ENCODE data around the gene PLAAT3.
"Not testable (repeated sequence)": the region's sequence is repeated elsewhere in the genome, so short reads cannot be mapped to it uniquely, and the experiment has no call there.

The PLAAT3 gene

DNA sequence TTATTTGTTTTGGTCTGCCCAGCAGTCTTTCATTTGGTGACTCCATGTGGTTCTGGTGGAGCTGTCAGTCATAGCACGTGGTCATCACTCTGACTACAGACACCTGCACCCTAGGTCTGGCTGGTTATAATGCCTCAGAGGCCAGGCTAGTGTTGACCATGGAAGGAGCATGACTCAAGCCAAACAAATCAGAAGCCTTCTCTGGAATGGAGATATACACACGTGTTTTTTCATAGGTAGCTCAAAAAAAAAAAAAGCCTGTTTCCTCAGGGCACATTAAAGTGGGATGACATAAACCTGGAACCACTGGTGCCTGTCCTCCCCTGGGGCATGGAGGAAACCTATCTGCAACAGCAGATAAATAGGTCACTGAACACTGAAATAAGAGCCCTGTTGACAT is 8.1 kb upstream of the PLAAT3 start:
- Histone ChIP-seq H3K36me3 (replicated peaks; ENCODE audit: low read depth, low read length) (no peaks in the 10 kb centered on the region), H3K9me3 (ENCODE audit: insufficient read depth, low read length) (no peaks in the 10 kb centered on the region), H3K27ac (ENCODE audit: low read length) (no peak overlapping the region), H3K4me1 (ENCODE audit: low read length) (peaks cover 34% of the 10 kb centered on the region), H2AFZ (ENCODE audit: low read depth, low read length) (no peak overlapping the region), H3K9ac (ENCODE audit: low read length) (no peak overlapping the region), H3K4me3 (ENCODE audit: low read length) (no peak overlapping the region), H3K79me2 (ENCODE audit: low read length) (no peaks in the 10 kb centered on the region), H3K4me2 (ENCODE audit: low read length) (no peak overlapping the region), H3K27me3 (ENCODE audit: low read depth, low read length) (peaks cover 29% of the 10 kb centered on the region), H4K20me1 (ENCODE audit: insufficient read depth, low read length) (no peaks in the 10 kb centered on the region)
- TF ChIP-seq EZH2phosphoT487 (IDR thresholded peaks at IDR 0.05; ENCODE audit: low read depth) = no peak

- H3K4me2 ChIP-seq (ENCODE audit: low read length) = no peak overlapping the region
Measured at GRCh38 chr11:63621071-63621470, 6.8 kb upstream of the PLAAT3 start.

GRCh38 chr11:63619967-63620366 is 5.7 kb upstream of the PLAAT3 start:
- no peak overlapping the region for H3K4me3 ChIP-seq (ENCODE audit: low read length)
- peaks cover 34% of the 10 kb centered on the region for H3K4me1 ChIP-seq (ENCODE audit: low read length)
- H3K36me3 ChIP-seq (replicated peaks; ENCODE audit: low read depth, low read length) = no peaks in the 10 kb centered on the region
- H3K79me2 ChIP-seq (ENCODE audit: low read length) = no peaks in the 10 kb centered on the region
- no peaks in the 10 kb centered on the region for H3K9me3 ChIP-seq (ENCODE audit: insufficient read depth, low read length)
- no peak overlapping the region for H2AFZ ChIP-seq (ENCODE audit: low read depth, low read length)
- no peak overlapping the region for H3K4me2 ChIP-seq (ENCODE audit: low read length)
- TF ChIP-seq EZH2phosphoT487 (IDR thresholded peaks at IDR 0.05; ENCODE audit: low read depth) = no peak
- TF ChIP-seq, protein P1, sequence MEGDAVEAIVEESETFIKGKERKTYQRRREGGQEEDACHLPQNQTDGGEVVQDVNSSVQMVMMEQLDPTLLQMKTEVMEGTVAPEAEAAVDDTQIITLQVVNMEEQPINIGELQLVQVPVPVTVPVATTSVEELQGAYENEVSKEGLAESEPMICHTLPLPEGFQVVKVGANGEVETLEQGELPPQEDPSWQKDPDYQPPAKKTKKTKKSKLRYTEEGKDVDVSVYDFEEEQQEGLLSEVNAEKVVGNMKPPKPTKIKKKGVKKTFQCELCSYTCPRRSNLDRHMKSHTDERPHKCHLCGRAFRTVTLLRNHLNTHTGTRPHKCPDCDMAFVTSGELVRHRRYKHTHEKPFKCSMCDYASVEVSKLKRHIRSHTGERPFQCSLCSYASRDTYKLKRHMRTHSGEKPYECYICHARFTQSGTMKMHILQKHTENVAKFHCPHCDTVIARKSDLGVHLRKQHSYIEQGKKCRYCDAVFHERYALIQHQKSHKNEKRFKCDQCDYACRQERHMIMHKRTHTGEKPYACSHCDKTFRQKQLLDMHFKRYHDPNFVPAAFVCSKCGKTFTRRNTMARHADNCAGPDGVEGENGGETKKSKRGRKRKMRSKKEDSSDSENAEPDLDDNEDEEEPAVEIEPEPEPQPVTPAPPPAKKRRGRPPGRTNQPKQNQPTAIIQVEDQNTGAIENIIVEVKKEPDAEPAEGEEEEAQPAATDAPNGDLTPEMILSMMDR (IDR thresholded peaks at IDR 0.05; ENCODE audit: low read depth, low read length) = no peak
- H3K9ac ChIP-seq (ENCODE audit: low read length) = no peak overlapping the region
- H3K27me3 ChIP-seq (ENCODE audit: low read depth, low read length) = peaks cover 28% of the 10 kb centered on the region
- H4K20me1 ChIP-seq (ENCODE audit: insufficient read depth, low read length) = no peaks in the 10 kb centered on the region
- no peak overlapping the region for H3K27ac ChIP-seq (ENCODE audit: low read length)

More at GRCh38 chr11:63621071-63621470, 6.8 kb upstream of the PLAAT3 start:
- Histone ChIP-seq H3K9me3 (ENCODE audit: insufficient read depth, low read length) (no peaks in the 10 kb centered on the region), H3K79me2 (ENCODE audit: low read length) (no peaks in the 10 kb centered on the region), H4K20me1 (ENCODE audit: insufficient read depth, low read length) (no peaks in the 10 kb centered on the region), H3K9ac (ENCODE audit: low read length) (no peak overlapping the region), H3K4me3 (ENCODE audit: low read length) (no peak overlapping the region), H2AFZ (ENCODE audit: low read depth, low read length) (no peak overlapping the region), H3K4me1 (ENCODE audit: low read length) (peaks cover 34% of the 10 kb centered on the region), H3K27ac (ENCODE audit: low read length) (no peak overlapping the region), H3K36me3 (replicated peaks; ENCODE audit: low read depth, low read length) (no peaks in the 10 kb centered on the region), H3K27me3 (ENCODE audit: low read depth, low read length) (peaks cover 29% of the 10 kb centered on the region)
- TF ChIP-seq, protein P1 (IDR thresholded peaks at IDR 0.05; ENCODE audit: low read depth, low read length) = no peak
- no peak for TF ChIP-seq EZH2phosphoT487 (IDR thresholded peaks at IDR 0.05; ENCODE audit: low read depth)

DNA sequence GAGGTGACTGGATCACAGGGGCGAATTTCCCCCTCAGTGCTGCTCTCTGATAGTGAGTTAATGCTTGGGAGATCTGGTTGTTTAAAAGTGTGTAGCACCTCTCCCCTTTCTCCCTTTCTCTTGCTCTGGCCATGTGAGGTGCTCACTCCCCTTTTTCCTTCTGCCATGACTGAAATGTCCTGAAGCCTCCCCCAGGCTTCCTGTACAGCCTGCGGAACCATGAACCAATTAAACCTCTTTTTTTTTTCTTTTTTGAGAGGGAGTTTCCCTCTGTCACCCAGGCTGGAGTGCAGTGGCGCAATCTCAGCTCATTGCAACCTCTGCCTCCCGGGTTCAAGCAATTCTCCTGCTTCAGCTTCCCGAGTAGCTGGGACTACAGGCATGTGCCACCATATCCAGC is 3.5 kb upstream of the PLAAT3 start:
- H3K4me3 ChIP-seq (ENCODE audit: low read length); H3K36me3 ChIP-seq (replicated peaks; ENCODE audit: low read depth, low read length); H3K27ac ChIP-seq (ENCODE audit: low read length); H3K27me3 ChIP-seq (ENCODE audit: low read depth, low read length); H3K4me2 ChIP-seq (ENCODE audit: low read length); H3K9ac ChIP-seq (ENCODE audit: low read length); H3K79me2 ChIP-seq (ENCODE audit: low read length); H4K20me1 ChIP-seq (ENCODE audit: insufficient read depth, low read length); H3K9me3 ChIP-seq (ENCODE audit: insufficient read depth, low read length); H2AFZ ChIP-seq (ENCODE audit: low read depth, low read length): not testable (repeated sequence)
- peaks cover 27% of the 10 kb centered on the region for H3K4me1 ChIP-seq (ENCODE audit: low read length)

DNA sequence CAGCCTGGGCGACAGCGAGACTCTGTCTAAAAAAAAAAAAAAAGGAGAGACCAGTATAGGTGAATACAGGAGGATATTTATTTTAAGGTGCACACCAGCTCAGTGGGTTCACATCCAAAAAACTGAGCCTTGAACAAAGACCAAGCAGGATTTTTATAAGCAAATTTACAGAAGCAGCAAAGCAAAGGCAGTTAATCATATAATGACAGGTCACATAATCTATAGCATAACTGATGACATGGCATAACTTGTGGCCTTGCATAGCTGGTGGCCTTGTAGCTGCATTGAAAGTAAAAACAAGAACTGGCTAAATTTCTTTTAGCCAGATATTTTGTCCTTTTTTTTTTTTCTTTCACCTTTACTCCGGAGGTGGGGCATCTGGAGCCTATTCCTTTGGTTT is 2.7 kb upstream of the PLAAT3 start:
- Histone ChIP-seq H3K9me3 (ENCODE audit: insufficient read depth, low read length) (no peaks in the 10 kb centered on the region), H3K9ac (ENCODE audit: low read length) (no peak overlapping the region), H3K4me3 (ENCODE audit: low read length) (no peak overlapping the region), H3K27me3 (ENCODE audit: low read depth, low read length) (no peaks in the 10 kb centered on the region), H3K27ac (ENCODE audit: low read length) (no peak overlapping the region), H4K20me1 (ENCODE audit: insufficient read depth, low read length) (no peaks in the 10 kb centered on the region), H3K4me1 (ENCODE audit: low read length) (peaks cover 23% of the 10 kb centered on the region), H3K4me2 (ENCODE audit: low read length) (no peak overlapping the region), H3K79me2 (ENCODE audit: low read length) (no peaks in the 10 kb centered on the region), H3K36me3 (replicated peaks; ENCODE audit: low read depth, low read length) (no peaks in the 10 kb centered on the region), H2AFZ (ENCODE audit: low read depth, low read length) (no peak overlapping the region)
- TF ChIP-seq EZH2phosphoT487 (IDR thresholded peaks at IDR 0.05; ENCODE audit: low read depth) = no peak
- TF ChIP-seq, protein P1 (IDR thresholded peaks at IDR 0.05; ENCODE audit: low read depth, low read length) = no peak
